Measurements from ENCODE around the gene ME2. TPM values are rescaled to one million over a fixed set of nuclear protein-coding genes. Genes with fewer than 3 reads are reported as not detected.

The ME2 gene
- total RNA-seq, 2 experiments from 2014 or later = 39.0 to 62.0 TPM

DNA sequence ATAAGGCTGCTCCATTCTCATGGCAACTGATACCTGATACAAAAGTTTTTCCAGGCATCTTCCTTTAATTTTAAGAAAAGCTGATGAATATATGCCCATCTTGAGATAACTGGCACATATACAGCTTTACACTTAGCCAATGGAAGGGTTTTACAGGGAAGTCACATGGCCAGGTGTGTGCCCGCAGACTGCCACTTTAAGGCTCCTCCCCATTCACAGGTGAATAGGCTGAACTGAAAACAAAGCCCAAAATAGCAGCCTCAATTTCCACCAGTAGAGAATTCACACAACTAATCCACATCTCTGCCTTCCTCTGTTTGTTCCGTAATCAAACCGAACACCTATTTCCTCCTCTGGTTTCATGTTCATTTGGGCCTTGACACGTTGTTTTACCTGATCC lies 9.8 kb upstream of the ME2 start:
- TF ChIP-seq EZH2phosphoT487 (IDR thresholded peaks at IDR 0.05; ENCODE audit: borderline replicate concordance, low read depth, low read length) = no peak
- TF ChIP-seq, protein P1, sequence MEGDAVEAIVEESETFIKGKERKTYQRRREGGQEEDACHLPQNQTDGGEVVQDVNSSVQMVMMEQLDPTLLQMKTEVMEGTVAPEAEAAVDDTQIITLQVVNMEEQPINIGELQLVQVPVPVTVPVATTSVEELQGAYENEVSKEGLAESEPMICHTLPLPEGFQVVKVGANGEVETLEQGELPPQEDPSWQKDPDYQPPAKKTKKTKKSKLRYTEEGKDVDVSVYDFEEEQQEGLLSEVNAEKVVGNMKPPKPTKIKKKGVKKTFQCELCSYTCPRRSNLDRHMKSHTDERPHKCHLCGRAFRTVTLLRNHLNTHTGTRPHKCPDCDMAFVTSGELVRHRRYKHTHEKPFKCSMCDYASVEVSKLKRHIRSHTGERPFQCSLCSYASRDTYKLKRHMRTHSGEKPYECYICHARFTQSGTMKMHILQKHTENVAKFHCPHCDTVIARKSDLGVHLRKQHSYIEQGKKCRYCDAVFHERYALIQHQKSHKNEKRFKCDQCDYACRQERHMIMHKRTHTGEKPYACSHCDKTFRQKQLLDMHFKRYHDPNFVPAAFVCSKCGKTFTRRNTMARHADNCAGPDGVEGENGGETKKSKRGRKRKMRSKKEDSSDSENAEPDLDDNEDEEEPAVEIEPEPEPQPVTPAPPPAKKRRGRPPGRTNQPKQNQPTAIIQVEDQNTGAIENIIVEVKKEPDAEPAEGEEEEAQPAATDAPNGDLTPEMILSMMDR (conservative IDR thresholded peaks at IDR 0.05; ENCODE audit: low read length) = no peak
- POLR2A ChIA-PET = no interaction called here
- no peaks in the 10 kb centered on the region for H3K9me3 ChIP-seq (ENCODE audit: low read length)
- H3K27ac ChIP-seq (ENCODE audit: low read depth, low read length, poor library complexity, severe bottlenecking) = no peak overlapping the region
- no peaks in the 10 kb centered on the region for H3K79me2 ChIP-seq (ENCODE audit: insufficient read depth, low read depth, low read length)
- no peaks in the 10 kb centered on the region for H3K9me2 ChIP-seq (ENCODE audit: insufficient read depth, low read length)
- no TSS peak for BruUV-seq (replicated peaks)
- no peak overlapping the region for H2AFZ ChIP-seq (ENCODE audit: low read length)
- H3K4me1 ChIP-seq (ENCODE audit: insufficient read depth, low read length, poor library complexity, severe bottlenecking) = no peaks in the 10 kb centered on the region
- intact Hi-C loops (cut with micrococcal nuclease; ENCODE audit: unreplicated experiment) = loop anchor here (5.0 kb wide), 1 partner anchor 207 kb away; no protein-coding TSS in a partner anchor
- H3K36me3 ChIP-seq (ENCODE audit: insufficient read depth, low read length) = no peaks in the 10 kb centered on the region
- CTCF ChIA-PET (ENCODE audit: unreplicated experiment) = no interaction called here
- DNase-seq (ENCODE audit: low spot score) = no peak
- H3K4me2 ChIP-seq (ENCODE audit: low read length) = no peak overlapping the region
- H4K20me1 ChIP-seq (ENCODE audit: insufficient read depth, low read length) = no peaks in the 10 kb centered on the region
- no peak overlapping the region for H3K4me3 ChIP-seq (ENCODE audit: low read depth, low read length, poor library complexity, severe bottlenecking)

DNA sequence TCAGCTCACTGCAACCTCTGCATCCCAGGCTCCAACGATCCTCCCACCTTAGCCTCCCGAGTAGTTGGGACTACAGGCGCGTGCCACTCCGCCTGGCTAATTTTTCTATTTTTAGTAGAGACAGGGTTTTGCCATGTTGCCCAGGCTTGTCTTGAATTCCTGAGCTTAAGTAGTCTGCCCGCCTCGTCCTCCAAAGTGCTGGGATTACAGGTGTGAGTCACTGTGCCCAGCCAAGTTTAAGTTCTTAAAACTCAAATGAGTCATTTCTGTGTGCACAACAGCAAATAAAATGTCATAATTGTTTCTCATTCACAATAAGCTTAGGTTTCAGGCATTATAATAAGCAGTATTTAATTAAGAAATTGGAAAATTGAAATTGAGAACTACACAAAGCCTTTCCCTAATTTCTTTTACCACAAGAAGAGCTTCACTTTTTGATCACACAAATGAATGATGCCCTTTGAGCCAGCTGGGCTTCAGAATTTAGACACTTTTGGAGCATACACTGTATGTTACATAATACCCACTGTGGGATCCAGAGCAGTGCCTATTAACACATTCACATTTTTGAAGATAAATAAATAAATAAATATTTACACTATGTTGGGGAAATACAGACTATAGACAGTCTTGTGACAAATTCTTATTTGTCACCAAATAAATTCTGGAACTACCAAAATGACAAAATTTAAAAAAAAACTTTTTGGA lies 8.6 kb upstream of the ME2 start:
- H3K4me1 ChIP-seq (ENCODE audit: insufficient read depth, low read length, poor library complexity, severe bottlenecking) = no peaks in the 10 kb centered on the region
- TF ChIP-seq EZH2phosphoT487 (IDR thresholded peaks at IDR 0.05; ENCODE audit: borderline replicate concordance, low read depth, low read length) = no peak
- TF ChIP-seq, protein P1 (conservative IDR thresholded peaks at IDR 0.05; ENCODE audit: low read length) = no peak
- no peak overlapping the region for H2AFZ ChIP-seq (ENCODE audit: low read length)
- ChIA-PET CTCF (ENCODE audit: unreplicated experiment) (interaction anchor here (1.0 kb wide), 1 partner anchor 50 kb away, joined by 3 read pairs; no protein-coding TSS in a partner anchor), POLR2A (interaction anchor here (0.7 to 0.9 kb wide), 2 partner anchors 33 to 36 kb away, joined by 3 to 4 read pairs; no protein-coding TSS in a partner anchor)
- no peak overlapping the region for H3K4me2 ChIP-seq (ENCODE audit: low read length)
- DNase-seq (ENCODE audit: low spot score) = no peak
- H3K79me2 ChIP-seq (ENCODE audit: insufficient read depth, low read depth, low read length) = no peaks in the 10 kb centered on the region
- no peak overlapping the region for H3K4me3 ChIP-seq (ENCODE audit: low read depth, low read length, poor library complexity, severe bottlenecking)
- H4K20me1 ChIP-seq (ENCODE audit: insufficient read depth, low read length) = no peaks in the 10 kb centered on the region
- H3K27ac ChIP-seq (ENCODE audit: low read depth, low read length, poor library complexity, severe bottlenecking) = no peak overlapping the region
- H3K36me3 ChIP-seq (ENCODE audit: insufficient read depth, low read length) = no peaks in the 10 kb centered on the region
- intact Hi-C loops (cut with micrococcal nuclease; ENCODE audit: unreplicated experiment) = loop anchor here (10.0 kb wide), 1 partner anchor 325 kb away; the partner anchor contains the start of gene MEX3C
- no peaks in the 10 kb centered on the region for H3K9me3 ChIP-seq (ENCODE audit: low read length)
- H3K9me2 ChIP-seq (ENCODE audit: insufficient read depth, low read length) = no peaks in the 10 kb centered on the region
- no TSS peak for BruUV-seq (replicated peaks)

DNA sequence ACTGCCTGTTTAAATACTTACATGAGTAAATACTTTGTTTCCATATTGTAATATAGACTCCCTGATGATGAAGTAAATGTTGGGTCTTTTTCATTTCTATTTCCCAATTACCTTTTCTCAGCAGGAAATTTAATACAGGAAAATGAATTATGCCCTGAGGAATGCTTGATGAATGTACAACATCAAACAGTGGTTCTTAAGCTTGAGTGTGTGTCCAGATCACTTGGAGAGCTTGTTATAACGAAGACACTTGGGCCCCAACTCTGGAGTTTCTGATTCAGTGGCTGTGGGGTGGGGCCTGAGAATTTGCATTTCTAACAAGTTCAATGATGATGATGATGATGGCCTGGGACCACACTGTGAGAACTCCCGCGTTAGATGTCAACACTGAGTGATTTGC lies 7.1 kb upstream of the ME2 start:
- Histone ChIP-seq H4K20me1 (ENCODE audit: insufficient read depth, low read length) (no peaks in the 10 kb centered on the region), H3K79me2 (ENCODE audit: insufficient read depth, low read depth, low read length) (no peaks in the 10 kb centered on the region), H3K36me3 (ENCODE audit: insufficient read depth, low read length) (no peaks in the 10 kb centered on the region), H3K4me2 (ENCODE audit: low read length) (no peak overlapping the region), H3K4me3 (ENCODE audit: low read depth, low read length, poor library complexity, severe bottlenecking) (no peak overlapping the region), H3K4me1 (ENCODE audit: insufficient read depth, low read length, poor library complexity, severe bottlenecking) (no peaks in the 10 kb centered on the region), H3K27ac (ENCODE audit: low read depth, low read length, poor library complexity, severe bottlenecking) (no peak overlapping the region), H2AFZ (ENCODE audit: low read length) (no peak overlapping the region), H3K9me2 (ENCODE audit: insufficient read depth, low read length) (no peaks in the 10 kb centered on the region), H3K9me3 (ENCODE audit: low read length) (no peaks in the 10 kb centered on the region)
- ChIA-PET POLR2A (interaction anchor here (0.7 to 1.6 kb wide), 2 partner anchors 52 to 474 kb away, joined by 3 to 4 read pairs; partner anchors contain the start of gene MRO), CTCF (ENCODE audit: unreplicated experiment) (no interaction called here)
- no TSS peak for BruUV-seq (replicated peaks)
- DNase-seq (ENCODE audit: low spot score) = no peak
- TF ChIP-seq EZH2phosphoT487 (IDR thresholded peaks at IDR 0.05; ENCODE audit: borderline replicate concordance, low read depth, low read length) = no peak
- TF ChIP-seq, protein P1 (conservative IDR thresholded peaks at IDR 0.05; ENCODE audit: low read length) = no peak
- intact Hi-C loops (cut with micrococcal nuclease; ENCODE audit: unreplicated experiment) = loop anchor here (10.0 kb wide), 1 partner anchor 323 kb away; the partner anchor contains the start of gene MEX3C

Measured in OCI-LY7 (cell line).